Raji (cell line): ENCODE measurements around the gene FAM171A1.

Experiments
- POLR2A ChIP-seq: IDR thresholded peaks from 2 replicates; pipeline ENCODE4 v1.6.1; 2011; ENCODE audit warnings: low read depth, low read length, control low read depth; ENCODE audit not compliant: insufficient read depth

Gene FAM171A1

GRCh38 chr10:15352201-15352600 is 18.9 kb downstream of the FAM171A1 start:
- TF ChIP-seq POLR2A, result no peak

GRCh38 chr10:15351099-15351820 is 19.8 kb downstream of the FAM171A1 start:
- TF ChIP-seq POLR2A, result no peak

GRCh38 chr10:15349112-15349511 is 22.0 kb downstream of the FAM171A1 start:
- no peak for TF ChIP-seq POLR2A

- no peak for TF ChIP-seq POLR2A
These were observed 22.5 kb downstream of the FAM171A1 start for GRCh38 chr10:15348579-15348978.

- TF ChIP-seq POLR2A, result no peak
These were observed 23.9 kb downstream of the FAM171A1 start for GRCh38 chr10:15347150-15347549.

GRCh38 chr10:15346440-15347141 is 24.5 kb downstream of the FAM171A1 start:
- no peak for TF ChIP-seq POLR2A

GRCh38 chr10:15345450-15345849 is 25.6 kb downstream of the FAM171A1 start:
- TF ChIP-seq POLR2A, result no peak

- no peak for TF ChIP-seq POLR2A
These were observed 26.2 kb downstream of the FAM171A1 start for GRCh38 chr10:15344876-15345285.

- TF ChIP-seq POLR2A, result no peak
These were observed 26.7 kb downstream of the FAM171A1 start for GRCh38 chr10:15344256-15344875.

GRCh38 chr10:15342970-15343369 is 28.1 kb downstream of the FAM171A1 start:
- TF ChIP-seq POLR2A, result no peak

GRCh38 chr10:15341502-15342128 is 29.5 kb downstream of the FAM171A1 start:
- TF ChIP-seq POLR2A, result no peak

GRCh38 chr10:15339892-15340291 is 31.2 kb downstream of the FAM171A1 start:
- no peak for TF ChIP-seq POLR2A

- no peak for TF ChIP-seq POLR2A
These were observed 34.9 kb downstream of the FAM171A1 start for GRCh38 chr10:15336211-15336610.

- no peak for TF ChIP-seq POLR2A
These were observed 35.6 kb downstream of the FAM171A1 start for GRCh38 chr10:15335508-15335907.

GRCh38 chr10:15334650-15335323 is 36.3 kb downstream of the FAM171A1 start:
- TF ChIP-seq POLR2A, result no peak
